LNCaP clone FGC (cell line): Measurements from ENCODE around the gene RBFOX2.

Experiments
- DNase-seq: peaks from one replicate; pipeline ENCODE4 v3.0.0-alpha.2; 2011; ENCODE audit warnings: low read depth
- H3K4me3 ChIP-seq: 2 replicates; pipeline ENCODE4 v1.5.1; 2011; ENCODE audit warnings: mild to moderate bottlenecking, low read depth, low read length, control low read depth
- CTCF ChIP-seq: IDR thresholded peaks from 2 replicates; pipeline ENCODE4 v1.5.1; 2012; ENCODE audit warnings: mild to moderate bottlenecking; ENCODE audit not compliant: control insufficient read depth, insufficient read depth; ENCODE audit errors: extremely low read depth

Gene RBFOX2

DNA sequence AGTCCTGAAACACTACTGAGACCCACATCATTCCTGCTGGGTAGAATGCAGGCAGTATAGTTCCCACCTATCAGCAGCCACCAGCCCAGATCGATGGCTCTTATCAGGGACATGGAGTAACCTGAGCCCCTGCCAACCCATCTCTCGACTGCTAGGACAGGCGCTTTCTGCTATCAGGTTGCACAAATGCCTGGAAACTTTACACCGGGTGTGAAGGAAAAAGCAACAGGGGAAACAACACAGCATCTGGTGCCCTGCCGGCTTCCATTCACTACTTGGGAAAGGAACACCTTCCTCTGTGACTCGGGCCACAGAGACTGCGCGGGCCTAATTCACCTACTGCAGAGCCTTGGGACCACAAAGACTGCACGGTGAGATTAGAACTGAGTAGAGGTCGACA is 18.5 kb downstream of the RBFOX2 start:
- DNase-seq = no peak
- no peak overlapping the region for H3K4me3 ChIP-seq
- TF ChIP-seq CTCF = no peak

DNA sequence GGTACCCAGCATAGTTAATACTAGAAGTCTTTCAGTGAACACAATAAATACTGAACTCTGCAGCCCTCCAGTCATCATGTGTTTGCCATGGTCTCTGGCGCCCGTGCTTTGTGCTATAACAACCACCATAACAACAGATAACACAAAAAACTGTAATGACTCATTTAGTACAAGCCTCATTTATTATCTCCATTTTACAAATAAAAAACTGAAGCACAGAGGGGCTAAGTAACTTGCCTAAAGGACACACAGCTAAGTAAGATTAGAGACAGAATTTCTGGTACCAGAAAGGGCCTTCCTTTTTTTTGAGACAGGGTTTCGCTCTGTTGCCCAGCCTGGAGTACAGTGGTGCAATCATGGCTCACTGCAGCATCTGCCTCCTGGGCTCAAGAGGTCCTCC is 19.5 kb downstream of the RBFOX2 start:
- TF ChIP-seq CTCF = no peak

GRCh38 chr22:36008565-36008964 is 20.1 kb downstream of the RBFOX2 start:
- no peak for DNase-seq
- no peak for TF ChIP-seq CTCF
- no peak overlapping the region for H3K4me3 ChIP-seq

More for the DNA sequence above, 19.5 kb downstream of the RBFOX2 start:
- H3K4me3 ChIP-seq = no peak overlapping the region
- no peak for DNase-seq

GRCh38 chr22:36008131-36008530 is 20.5 kb downstream of the RBFOX2 start:
- no peak for DNase-seq
- no peak overlapping the region for H3K4me3 ChIP-seq
- TF ChIP-seq CTCF = no peak

DNA sequence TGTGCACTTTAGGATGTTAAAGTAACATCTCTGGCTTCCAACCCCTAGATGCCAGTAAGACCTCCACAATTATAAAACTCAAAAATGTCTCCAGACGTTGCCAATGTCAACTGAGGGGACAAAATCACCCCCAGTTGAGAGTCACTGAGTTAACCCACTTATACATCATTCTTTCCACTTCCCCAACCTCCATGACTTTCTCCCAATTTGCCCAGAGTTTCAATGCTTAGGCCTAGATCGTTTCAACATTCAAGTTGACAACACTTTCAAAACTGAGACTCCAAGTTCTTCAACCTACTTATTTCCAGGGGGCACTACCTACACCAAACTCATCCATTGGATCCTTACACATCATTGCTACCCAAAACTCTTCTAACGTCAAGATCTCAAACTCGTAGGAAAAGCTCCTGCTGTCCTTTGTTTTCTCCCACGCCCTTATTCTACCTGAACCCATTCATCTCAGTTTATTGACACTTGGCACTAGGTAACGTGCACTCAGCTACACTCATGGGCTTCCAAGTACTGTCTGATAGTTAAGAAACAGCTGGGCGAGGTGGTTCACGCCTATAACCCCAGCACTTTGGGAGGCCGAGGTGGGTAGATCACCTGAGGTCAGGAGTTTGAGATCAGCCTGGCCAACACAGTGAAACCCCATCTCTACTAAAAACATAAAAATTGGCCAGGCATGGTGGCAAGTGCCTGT is 24.5 kb downstream of the RBFOX2 start:
- no peak overlapping the region for H3K4me3 ChIP-seq
- TF ChIP-seq CTCF = no peak
- no peak for DNase-seq

- no peak for DNase-seq
- no peak overlapping the region for H3K4me3 ChIP-seq
- no peak for TF ChIP-seq CTCF
Observed at GRCh38 chr22:36002718-36003260, 25.8 kb downstream of the RBFOX2 start.

DNA sequence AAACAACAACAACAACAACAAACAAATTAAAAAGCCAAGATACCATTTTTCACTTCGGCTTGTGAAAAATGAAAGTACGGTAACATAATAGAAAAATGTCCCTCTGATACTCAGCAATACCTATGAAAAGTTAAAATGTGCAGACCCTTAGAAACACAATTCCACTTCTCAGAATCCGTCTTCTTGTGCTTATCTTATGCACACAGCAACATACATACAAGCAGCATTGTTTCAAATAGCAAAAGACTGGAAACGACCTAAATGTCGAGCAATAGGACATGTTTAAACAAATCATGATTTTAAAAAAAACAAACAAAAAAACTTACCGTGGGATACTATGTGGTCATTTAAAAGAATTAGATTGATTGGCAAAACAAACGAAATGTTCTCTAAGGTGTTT is 26.5 kb downstream of the RBFOX2 start:
- DNase-seq = no peak
- no peak overlapping the region for H3K4me3 ChIP-seq
- no peak for TF ChIP-seq CTCF
